Hepatocyte (in vitro differentiated cells): ENCODE measurements around the gene GPSM3. TPM values are rescaled to one million over a fixed set of nuclear protein-coding genes. Genes with fewer than 3 reads are reported as not detected.

ENCODE experiments used
- DNase-seq: peaks from one replicate; pipeline ENCODE4 v3.0.0-alpha.2; 2016; ENCODE audit warnings: low spot score
- H2AFZ ChIP-seq: fragments of 200-600 bp; sonication (generic); 2 replicates; pipeline ENCODE4 v1.6.0; 2016; ENCODE audit warnings: antibody characterized with exemption, mild to moderate bottlenecking
- H3K27ac ChIP-seq: fragments of 200-600 bp; sonication (generic); 2 replicates; pipeline ENCODE4 v1.5.1; 2016; ENCODE audit warnings: mild to moderate bottlenecking
- H3K27me3 ChIP-seq: fragments of 200-600 bp; sonication (generic); 2 replicates; pipeline ENCODE4 v1.6.1; 2016
- H3K36me3 ChIP-seq: fragments of 200-600 bp; sonication (generic); replicated peaks from 2 replicates; pipeline ENCODE4 v1.5.1; 2016; ENCODE audit warnings: low read depth; ENCODE audit not compliant: insufficient read depth
- H3K4me1 ChIP-seq: fragments of 200-600 bp; sonication (generic); 2 replicates; pipeline ENCODE4 v1.5.1; 2016; ENCODE audit warnings: mild to moderate bottlenecking, moderate library complexity; ENCODE audit not compliant: insufficient read depth
- H3K4me2 ChIP-seq: fragments of 200-600 bp; sonication (generic); 2 replicates; pipeline ENCODE4 v1.6.0; 2016
- H3K4me3 ChIP-seq: fragments of 200-600 bp; sonication (generic); 2 replicates; pipeline ENCODE4 v1.5.1; 2016; ENCODE audit warnings: mild to moderate bottlenecking
- H3K79me2 ChIP-seq: fragments of 200-600 bp; sonication (generic); 2 replicates; pipeline ENCODE4 v1.6.0; 2017; ENCODE audit warnings: mild to moderate bottlenecking
- H3K9me2 ChIP-seq: fragments of 200-600 bp; sonication (generic); replicated peaks from 2 replicates; pipeline ENCODE4 v1.6.0; 2017; ENCODE audit warnings: mild to moderate bottlenecking; ENCODE audit not compliant: insufficient read depth
- H3K9me3 ChIP-seq: fragments of 200-600 bp; sonication (generic); 2 replicates; pipeline ENCODE4 v1.5.1; 2016; ENCODE audit warnings: low read depth, mild to moderate bottlenecking
- H4K20me1 ChIP-seq: fragments of 200-600 bp; sonication (generic); 2 replicates; pipeline ENCODE4 v1.6.0; 2016; ENCODE audit warnings: mild to moderate bottlenecking; ENCODE audit not compliant: insufficient read depth, poor library complexity, severe bottlenecking
- EZH2 ChIP-seq: fragments of 200-600 bp; sonication (generic); IDR thresholded peaks from 2 replicates; pipeline ENCODE4 v1.6.1; 2016; ENCODE audit warnings: antibody characterized with exemption, mild to moderate bottlenecking, borderline replicate concordance
- EZH2phosphoT487 ChIP-seq: fragments of 200-600 bp; sonication (generic); IDR thresholded peaks from one replicate; pipeline ENCODE4 v1.6.1; 2018; ENCODE audit warnings: antibody characterized with exemption, mild to moderate bottlenecking, low read depth, moderate library complexity; ENCODE audit not compliant: unreplicated experiment, severe bottlenecking
- WGBS: methylation state at CpG from one replicate; pipeline ENCODE4 v1.1.6; 2016; ENCODE audit warnings: low lambda C conversion rate; ENCODE audit errors: missing lambda C conversion rate; 5-methylcytosine and 5-hydroxymethylcytosine counted together
- polyA plus RNA-seq: library from polyadenylated mRNA; unstranded; fragments of >200 nt; fragmentation: Nextera tagmentation; extraction: Ambion mirVana; gene quantifications from 2 replicates; pipeline ENCODE4 v1.2.1, GENCODE V29; 2016
- total RNA-seq: library from RNA; depleted of rRNA; stranded (reverse); fragments of >200 nt; gene quantifications from 2 replicates; pipeline ENCODE4 v1.2.3, GENCODE V29; 2014
- TF ChIP-seq, protein P1 (sequence below): fragments of 200-600 bp; sonication (generic); IDR thresholded peaks from 2 replicates; pipeline ENCODE4 v1.5.1; 2016; ENCODE audit warnings: antibody characterized with exemption, mild to moderate bottlenecking; ENCODE audit not compliant: poor library complexity

GPSM3 gene
- total and polyA plus RNA-seq, 2 experiments from 2014 or later, result 3.4 to 4.3 TPM

DNA sequence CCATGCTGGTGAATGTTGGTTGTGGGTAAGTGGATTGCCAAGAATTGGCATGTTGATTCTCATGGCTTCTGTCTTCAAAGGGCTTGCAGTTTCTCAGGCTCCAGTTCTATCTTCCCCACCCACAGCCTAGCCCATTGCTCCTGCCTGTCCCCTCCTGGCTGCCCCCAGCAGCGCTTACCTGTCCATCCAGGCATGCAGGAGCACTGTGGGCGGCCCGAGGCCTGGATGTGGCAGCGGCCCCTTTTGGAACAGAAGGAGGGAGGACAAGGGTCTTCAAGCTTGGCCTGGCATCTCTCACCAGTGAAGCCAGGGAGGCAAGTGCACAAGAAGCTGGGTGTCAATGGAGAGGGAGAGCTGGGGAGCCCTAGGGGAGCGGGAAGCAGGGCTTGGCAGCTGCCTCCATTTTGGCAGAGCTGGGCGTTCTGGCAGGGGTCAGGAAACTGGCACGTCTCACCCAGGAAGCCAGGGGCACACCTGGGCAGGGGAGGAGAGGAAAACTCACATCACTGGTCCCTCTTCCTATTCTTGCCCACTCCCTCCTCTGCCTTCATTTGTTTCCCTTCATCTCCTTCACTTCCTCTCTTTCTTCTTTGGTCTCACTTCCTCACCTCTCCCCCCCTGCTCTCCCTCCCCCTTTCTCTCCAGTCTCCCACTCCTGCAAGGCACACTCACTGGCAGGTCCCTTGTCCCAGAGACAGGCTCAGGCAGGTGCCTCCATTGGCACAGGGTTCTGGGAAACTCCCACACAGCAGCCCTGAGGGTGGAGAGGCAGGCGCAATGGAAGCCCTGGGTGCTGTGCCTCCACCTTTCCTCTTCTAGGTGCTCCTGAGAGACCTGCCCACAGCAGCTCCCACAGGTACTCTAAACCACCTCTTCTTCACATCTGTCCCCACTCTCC is 30.1 kb upstream of the GPSM3 start:
- TF ChIP-seq, protein P1, sequence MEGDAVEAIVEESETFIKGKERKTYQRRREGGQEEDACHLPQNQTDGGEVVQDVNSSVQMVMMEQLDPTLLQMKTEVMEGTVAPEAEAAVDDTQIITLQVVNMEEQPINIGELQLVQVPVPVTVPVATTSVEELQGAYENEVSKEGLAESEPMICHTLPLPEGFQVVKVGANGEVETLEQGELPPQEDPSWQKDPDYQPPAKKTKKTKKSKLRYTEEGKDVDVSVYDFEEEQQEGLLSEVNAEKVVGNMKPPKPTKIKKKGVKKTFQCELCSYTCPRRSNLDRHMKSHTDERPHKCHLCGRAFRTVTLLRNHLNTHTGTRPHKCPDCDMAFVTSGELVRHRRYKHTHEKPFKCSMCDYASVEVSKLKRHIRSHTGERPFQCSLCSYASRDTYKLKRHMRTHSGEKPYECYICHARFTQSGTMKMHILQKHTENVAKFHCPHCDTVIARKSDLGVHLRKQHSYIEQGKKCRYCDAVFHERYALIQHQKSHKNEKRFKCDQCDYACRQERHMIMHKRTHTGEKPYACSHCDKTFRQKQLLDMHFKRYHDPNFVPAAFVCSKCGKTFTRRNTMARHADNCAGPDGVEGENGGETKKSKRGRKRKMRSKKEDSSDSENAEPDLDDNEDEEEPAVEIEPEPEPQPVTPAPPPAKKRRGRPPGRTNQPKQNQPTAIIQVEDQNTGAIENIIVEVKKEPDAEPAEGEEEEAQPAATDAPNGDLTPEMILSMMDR, result no peak
- Histone ChIP-seq H3K4me1 (no peaks in the 10 kb centered on the region), H3K4me2 (no peak overlapping the region), H3K9me3 (no peaks in the 10 kb centered on the region), H2AFZ (no peak overlapping the region), H4K20me1 (no peaks in the 10 kb centered on the region), H3K4me3 (no peak overlapping the region), H3K27me3 (no peaks in the 10 kb centered on the region), H3K27ac (no peak overlapping the region), H3K79me2 (no peaks in the 10 kb centered on the region), H3K36me3 (no peaks in the 10 kb centered on the region), H3K9me2 (no peaks in the 10 kb centered on the region)
- no peak for DNase-seq
- 94% methylated on average over 7 of the region's 8 CpGs for WGBS

DNA sequence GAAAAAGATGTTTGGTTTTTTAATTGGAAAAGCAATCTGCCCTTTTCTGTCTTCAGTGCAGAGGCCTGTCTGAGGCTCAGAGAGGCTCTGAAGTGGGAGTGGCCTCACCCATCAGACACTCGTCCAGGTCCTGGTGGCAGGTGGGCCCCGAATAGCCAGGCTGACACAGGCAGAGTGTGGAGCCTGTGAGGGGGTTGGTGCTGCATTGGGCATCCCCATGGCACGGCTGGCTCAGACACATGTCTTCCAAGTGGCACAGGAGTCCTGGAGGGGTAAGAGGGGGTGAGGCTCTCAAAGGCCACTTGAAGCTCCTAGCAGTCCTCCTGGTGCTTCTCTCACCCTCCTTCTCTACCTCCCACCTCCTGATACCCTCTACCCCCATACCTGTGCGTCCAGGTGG is 27.6 kb upstream of the GPSM3 start:
- Histone ChIP-seq H3K79me2 (no peaks in the 10 kb centered on the region), H3K27me3 (no peaks in the 10 kb centered on the region), H3K27ac (no peak overlapping the region), H2AFZ (no peak overlapping the region), H3K4me2 (no peak overlapping the region), H3K9me2 (no peaks in the 10 kb centered on the region), H3K36me3 (no peaks in the 10 kb centered on the region), H3K4me3 (no peak overlapping the region), H4K20me1 (no peaks in the 10 kb centered on the region), H3K4me1 (no peaks in the 10 kb centered on the region), H3K9me3 (no peaks in the 10 kb centered on the region)
- DNase-seq, result no peak
- 77% methylated on average over 4 of the region's 4 CpGs for WGBS
- TF ChIP-seq EZH2phosphoT487, result no peak
- no peak for TF ChIP-seq EZH2
- TF ChIP-seq, protein P1, result no peak

DNA sequence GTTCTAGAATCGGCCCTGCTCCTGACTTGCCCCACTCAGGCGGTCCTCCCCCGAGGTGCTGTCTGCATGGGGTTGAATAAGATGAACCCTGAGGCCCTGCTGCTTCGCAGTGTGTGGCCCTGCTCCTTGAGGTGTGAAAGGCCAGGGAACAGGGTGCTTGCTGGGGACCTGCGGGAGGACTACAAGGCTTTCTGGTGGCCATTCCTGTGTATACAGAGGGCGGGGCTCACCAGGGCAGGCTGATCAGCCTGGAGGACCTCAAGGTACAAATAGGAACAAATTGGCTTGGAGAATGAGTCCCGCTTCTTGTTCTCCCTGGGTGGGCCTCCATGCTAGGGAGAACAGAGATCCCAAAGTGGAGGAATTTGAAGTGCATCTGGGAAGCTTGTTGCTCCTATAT is 25.7 kb upstream of the GPSM3 start:
- no peak overlapping the region for H3K27ac ChIP-seq
- H3K36me3 ChIP-seq, result no peaks in the 10 kb centered on the region
- no peaks in the 10 kb centered on the region for H3K9me2 ChIP-seq
- H3K4me3 ChIP-seq, result no peak overlapping the region
- H3K27me3 ChIP-seq, result no peaks in the 10 kb centered on the region
- no peak for TF ChIP-seq EZH2phosphoT487
- no peak for TF ChIP-seq EZH2
- TF ChIP-seq, protein P1, result no peak
- no peaks in the 10 kb centered on the region for H3K9me3 ChIP-seq
- no peaks in the 10 kb centered on the region for H3K79me2 ChIP-seq
- no peak overlapping the region for H3K4me2 ChIP-seq
- no peaks in the 10 kb centered on the region for H3K4me1 ChIP-seq
- no peak for DNase-seq
- WGBS, result 83% methylated on average over 7 of the region's 7 CpGs
- no peaks in the 10 kb centered on the region for H4K20me1 ChIP-seq
- H2AFZ ChIP-seq, result no peak overlapping the region
